SH-SY5Y (cell line): Measurements from ENCODE around the gene LDB2.

Experiments used
- GATA2 ChIP-seq: IDR thresholded peaks from 2 replicates; pipeline ENCODE4 v1.6.1; 2011; ENCODE audit warnings: mild to moderate bottlenecking, low read depth, low read length
- GATA3 ChIP-seq: IDR thresholded peaks from 2 replicates; pipeline ENCODE4 v1.6.1; 2011; ENCODE audit warnings: low read depth, mild to moderate bottlenecking, low read length, moderate library complexity

- TF ChIP-seq GATA2 (no peak), GATA3 (no peak)
Measured at GRCh38 chr4:16890651-16891050, 7.8 kb downstream of the LDB2 start.
